A673 (cell line): ENCODE measurements around the gene GRM3. TPM values are rescaled to one million over a fixed set of nuclear protein-coding genes. Genes with fewer than 3 reads are reported as not detected.

ENCODE experiments used
- BruUV-seq: library from RNA; stranded (reverse); fragments of 400-500 nt; replicated peaks from 2 replicates; lab custom pipeline; 2021; lab: Mats Ljungman, UMichigan
- CTCF ChIA-PET: fragments of 300-600 bp; sonication (Branson Sonifier 250); formaldehyde crosslinking; loops from one replicate; lab custom pipeline; 2022; ENCODE audit warnings: antibody characterized with exemption; lab: Charles Lee
- POLR2A ChIA-PET: fragments of 300-600 bp; sonication (Branson Sonifier 250); formaldehyde crosslinking; loops from one replicate; lab custom pipeline; 2022; ENCODE audit warnings: antibody characterized with exemption; ENCODE audit not compliant: low non-redundant PET; lab: Charles Lee
- DNase-seq: peaks from one replicate; pipeline ENCODE4 v3.0.0-alpha.2; 2015; ENCODE audit warnings: low spot score
- H3K27ac ChIP-seq: fragments of 200-600 bp; sonication (generic); 2 replicates; pipeline ENCODE4 v1.5.1; 2016; ENCODE audit warnings: mixed run types, low read depth, mild to moderate bottlenecking, mixed read lengths, antibody characterized with exemption, low read length; ENCODE audit not compliant: poor library complexity, severe bottlenecking
- H3K27me3 ChIP-seq: fragments of 200-600 bp; sonication (generic); replicated peaks from 2 replicates; pipeline ENCODE4 v1.6.1; 2017; ENCODE audit warnings: mixed run types, low read depth, mild to moderate bottlenecking, mixed read lengths, antibody characterized with exemption, low read length; ENCODE audit not compliant: insufficient read depth, poor library complexity
- H3K36me3 ChIP-seq: fragments of 200-600 bp; sonication (generic); 2 replicates; pipeline ENCODE4 v1.6.1; 2016; ENCODE audit warnings: mixed run types, mild to moderate bottlenecking, mixed read lengths, antibody characterized with exemption, low read length; ENCODE audit not compliant: insufficient read depth, poor library complexity, severe bottlenecking
- H3K4me1 ChIP-seq: fragments of 200-600 bp; sonication (generic); 2 replicates; pipeline ENCODE4 v1.6.1; 2017; ENCODE audit warnings: mixed run types, mild to moderate bottlenecking, mixed read lengths, antibody characterized with exemption, low read length; ENCODE audit not compliant: insufficient read depth, poor library complexity, severe bottlenecking
- H3K4me3 ChIP-seq: fragments of 200-600 bp; sonication (generic); 2 replicates; pipeline ENCODE4 v1.5.1; 2016; ENCODE audit warnings: low read depth, mixed run types, mild to moderate bottlenecking, mixed read lengths, low read length; ENCODE audit not compliant: poor library complexity, severe bottlenecking
- H3K9me3 ChIP-seq: fragments of 200-600 bp; sonication (generic); 2 replicates; pipeline ENCODE4 v1.6.1; 2016; ENCODE audit warnings: mixed run types, low read depth, mild to moderate bottlenecking, mixed read lengths, antibody characterized with exemption, low read length; ENCODE audit not compliant: poor library complexity, severe bottlenecking
- EZH2 ChIP-seq: fragments of 200-600 bp; sonication (generic); IDR thresholded peaks from 2 replicates; pipeline ENCODE4 v1.6.1; 2017; ENCODE audit warnings: borderline replicate concordance, low read depth, mild to moderate bottlenecking, mixed read lengths, antibody characterized with exemption, low read length; ENCODE audit not compliant: poor library complexity, severe bottlenecking
- intact Hi-C: fragments of 100-400 bp; cut with micrococcal nuclease; formaldehyde crosslinking; loops from one replicate; pipeline ENCODE4 v1.10.0; 2022; ENCODE audit not compliant: unreplicated experiment
- total RNA-seq: library from RNA; stranded (reverse); gene quantifications from 2 replicates; pipeline ENCODE4 v1.2.3, GENCODE V29; 2021
- TF ChIP-seq, protein P1 (sequence below): fragments of 300-800, 200-600 bp; sonication (generic); conservative IDR thresholded peaks from 2 replicates; pipeline ENCODE4 v1.5.1; 2017; ENCODE audit warnings: low read depth, mild to moderate bottlenecking, antibody characterized with exemption, low read length, moderate library complexity, mixed read lengths

GRM3 gene
- total RNA-seq, 1 experiment from 2014 or later, result not detected

DNA sequence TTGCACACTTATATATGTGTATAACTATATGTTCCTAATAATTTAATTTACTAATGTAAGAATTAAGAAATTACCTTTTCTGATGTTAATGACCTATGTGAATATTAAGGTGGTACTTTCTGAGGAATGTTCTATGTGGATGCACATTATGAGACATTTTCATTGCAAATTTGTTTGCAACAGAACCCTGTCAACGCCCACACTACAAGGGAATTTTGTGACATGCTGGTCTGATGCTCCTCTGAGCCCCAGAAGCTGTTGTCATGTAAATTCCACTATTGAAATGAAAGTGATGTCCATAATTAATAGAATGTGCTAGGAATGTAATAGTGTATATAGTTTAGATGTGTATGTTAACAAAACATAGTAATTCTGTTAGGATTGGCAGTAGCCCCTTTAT is 4.5 kb downstream of the GRM3 start:
- POLR2A ChIA-PET, result no interaction called here

DNA sequence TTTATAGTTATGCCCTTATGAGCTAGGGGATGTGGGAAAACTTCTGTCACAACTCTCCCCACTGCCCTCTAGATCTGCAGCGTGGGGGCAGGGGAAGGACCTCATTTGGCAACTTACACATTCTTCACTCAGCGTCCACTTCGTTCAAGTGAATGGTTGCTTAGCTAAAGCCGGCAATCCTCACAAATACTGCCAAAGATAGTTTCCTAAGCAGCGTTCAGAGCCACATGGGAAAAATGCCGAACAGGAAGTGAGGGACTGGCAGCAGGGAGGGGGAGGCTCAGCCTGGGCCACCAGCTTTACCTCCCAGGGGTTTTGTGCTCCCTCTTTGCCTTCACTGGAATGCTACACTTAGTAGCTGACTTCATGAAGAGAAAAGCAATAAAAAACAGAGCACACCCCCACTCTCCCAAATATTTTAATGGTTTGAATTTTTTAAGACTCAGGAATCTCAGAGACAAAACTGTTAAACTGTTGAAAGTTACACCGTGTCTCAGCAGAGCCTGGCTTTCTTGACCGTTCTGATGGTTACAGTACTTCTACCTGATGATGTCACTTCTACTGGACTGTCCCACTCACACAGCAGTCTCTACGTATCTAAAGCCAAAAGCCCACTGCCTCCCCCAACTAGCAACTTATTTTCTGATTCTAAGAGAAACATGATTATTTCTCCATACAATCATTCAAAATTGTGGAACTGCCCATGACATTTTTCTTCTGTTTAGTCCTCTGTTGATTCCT is 10.4 kb downstream of the GRM3 start:
- Histone ChIP-seq H3K27me3 (peaks cover 3% of the 10 kb centered on the region), H3K4me3 (no peak overlapping the region), H3K4me1 (no peaks in the 10 kb centered on the region), H3K9me3 (no peaks in the 10 kb centered on the region), H3K36me3 (no peaks in the 10 kb centered on the region), H3K27ac (no peak overlapping the region)
- ChIA-PET CTCF (no interaction called here), POLR2A (no interaction called here)
- BruUV-seq, result no TSS peak
- TF ChIP-seq EZH2, result no peak
- TF ChIP-seq, protein P1, sequence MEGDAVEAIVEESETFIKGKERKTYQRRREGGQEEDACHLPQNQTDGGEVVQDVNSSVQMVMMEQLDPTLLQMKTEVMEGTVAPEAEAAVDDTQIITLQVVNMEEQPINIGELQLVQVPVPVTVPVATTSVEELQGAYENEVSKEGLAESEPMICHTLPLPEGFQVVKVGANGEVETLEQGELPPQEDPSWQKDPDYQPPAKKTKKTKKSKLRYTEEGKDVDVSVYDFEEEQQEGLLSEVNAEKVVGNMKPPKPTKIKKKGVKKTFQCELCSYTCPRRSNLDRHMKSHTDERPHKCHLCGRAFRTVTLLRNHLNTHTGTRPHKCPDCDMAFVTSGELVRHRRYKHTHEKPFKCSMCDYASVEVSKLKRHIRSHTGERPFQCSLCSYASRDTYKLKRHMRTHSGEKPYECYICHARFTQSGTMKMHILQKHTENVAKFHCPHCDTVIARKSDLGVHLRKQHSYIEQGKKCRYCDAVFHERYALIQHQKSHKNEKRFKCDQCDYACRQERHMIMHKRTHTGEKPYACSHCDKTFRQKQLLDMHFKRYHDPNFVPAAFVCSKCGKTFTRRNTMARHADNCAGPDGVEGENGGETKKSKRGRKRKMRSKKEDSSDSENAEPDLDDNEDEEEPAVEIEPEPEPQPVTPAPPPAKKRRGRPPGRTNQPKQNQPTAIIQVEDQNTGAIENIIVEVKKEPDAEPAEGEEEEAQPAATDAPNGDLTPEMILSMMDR, result no peak
- peak; percentile 33 for DNase-seq
- intact Hi-C loops, result no loop called here

More for the DNA sequence above, 4.5 kb downstream of the GRM3 start:
- Histone ChIP-seq H3K27me3 (peaks cover 44% of the 10 kb centered on the region), H3K9me3 (no peaks in the 10 kb centered on the region), H3K36me3 (no peaks in the 10 kb centered on the region), H3K4me1 (no peaks in the 10 kb centered on the region), H3K27ac (no peak overlapping the region), H3K4me3 (no peak overlapping the region)
- BruUV-seq, result no TSS peak
- no peak for DNase-seq
- TF ChIP-seq EZH2, result no peak
- TF ChIP-seq, protein P1, result no peak
- intact Hi-C loops, result no loop called here
- CTCF ChIA-PET, result no interaction called here

- CTCF ChIA-PET, result no interaction called here
Observed at GRCh38 chr7:86657948-86658347, 14.2 kb downstream of the GRM3 start.

More at GRCh38 chr7:86657948-86658347, 14.2 kb downstream of the GRM3 start:
- Histone ChIP-seq H3K4me3 (no peak overlapping the region), H3K9me3 (no peaks in the 10 kb centered on the region), H3K36me3 (no peaks in the 10 kb centered on the region), H3K27ac (no peak overlapping the region), H3K27me3 (peaks cover 4% of the 10 kb centered on the region), H3K4me1 (no peaks in the 10 kb centered on the region)
- BruUV-seq, result no TSS peak
- intact Hi-C loops, result no loop called here
- TF ChIP-seq, protein P1, result no peak
- TF ChIP-seq EZH2, result no peak
- POLR2A ChIA-PET, result no interaction called here
- DNase-seq, result no peak
